MM.1S (cell line): ENCODE data around the gene CACNG3.

Source experiments
- DNase-seq: peaks from one replicate; pipeline ENCODE4 v3.0.0-alpha.2; 2015
- H2AFZ ChIP-seq: fragments of 300-600 bp; sonication (generic); 2 replicates; pipeline ENCODE4 v1.6.0; 2016; ENCODE audit warnings: antibody characterized with exemption, low read length
- H3F3A ChIP-seq: fragments of 300-600 bp; sonication (generic); 2 replicates; pipeline ENCODE4 v1.6.1; 2016; ENCODE audit warnings: mild to moderate bottlenecking, antibody characterized with exemption, low read length, moderate library complexity, mixed read lengths; ENCODE audit not compliant: insufficient read depth
- H3K27ac ChIP-seq: fragments of 300-600 bp; sonication (generic); 2 replicates; pipeline ENCODE4 v1.5.1; 2016; ENCODE audit warnings: mild to moderate bottlenecking, low read length
- H3K27me3 ChIP-seq: fragments of 300-600 bp; sonication (generic); replicated peaks from 2 replicates; pipeline ENCODE4 v1.6.0; 2016; ENCODE audit warnings: low read length; ENCODE audit not compliant: insufficient read depth
- H3K36me3 ChIP-seq: fragments of 300-600 bp; sonication (generic); replicated peaks from 2 replicates; pipeline ENCODE4 v1.6.1; 2016; ENCODE audit warnings: mild to moderate bottlenecking, low read length, mixed read lengths; ENCODE audit not compliant: insufficient read depth
- H3K4me1 ChIP-seq: fragments of 300-600 bp; sonication (generic); 2 replicates; pipeline ENCODE4 v1.6.1; 2016; ENCODE audit warnings: low read length, mixed read lengths
- H3K4me2 ChIP-seq: fragments of 300-600 bp; sonication (generic); 2 replicates; pipeline ENCODE4 v1.6.0; 2016; ENCODE audit warnings: low read depth, low read length
- H3K4me3 ChIP-seq: fragments of 300-600 bp; sonication (generic); 2 replicates; pipeline ENCODE4 v1.5.1; 2016; ENCODE audit warnings: low read length, mixed read lengths
- H3K79me2 ChIP-seq: fragments of 300-600 bp; sonication (generic); 2 replicates; pipeline ENCODE4 v1.6.1; 2016; ENCODE audit warnings: mixed run types, low read length, mixed read lengths
- H3K9ac ChIP-seq: fragments of 300-600 bp; sonication (generic); 2 replicates; pipeline ENCODE4 v1.6.1; 2016; ENCODE audit warnings: low read length, mixed read lengths
- H3K9me2 ChIP-seq: fragments of 300-600 bp; sonication (generic); replicated peaks from 2 replicates; pipeline ENCODE4 v1.6.1; 2016; ENCODE audit warnings: mild to moderate bottlenecking, low read length, mixed read lengths; ENCODE audit not compliant: insufficient read depth
- H3K9me3 ChIP-seq: fragments of 300-600 bp; sonication (generic); replicated peaks from 2 replicates; pipeline ENCODE4 v1.6.1; 2016; ENCODE audit warnings: mild to moderate bottlenecking, low read length, mixed read lengths; ENCODE audit not compliant: insufficient read depth
- H4K20me1 ChIP-seq: fragments of 300-600 bp; sonication (generic); 2 replicates; pipeline ENCODE4 v1.6.1; 2016; ENCODE audit warnings: mild to moderate bottlenecking, low read length, moderate library complexity, mixed read lengths; ENCODE audit not compliant: insufficient read depth
- EZH2 ChIP-seq: fragments of 300-600 bp; sonication (generic); optimal IDR thresholded peaks from 2 replicates; pipeline ENCODE3; 2017; ENCODE audit warnings: low read depth, mild to moderate bottlenecking, antibody characterized with exemption, low read length, mixed read lengths
- EZH2phosphoT487 ChIP-seq: fragments of 300-600 bp; sonication (generic); IDR thresholded peaks from 2 replicates; pipeline ENCODE4 v1.6.1; 2018; ENCODE audit warnings: antibody characterized with exemption, low read length
- TF ChIP-seq, protein P1 (sequence below): fragments of 300-600 bp; sonication (generic); IDR thresholded peaks from 2 replicates; pipeline ENCODE4 v1.5.1; 2016; ENCODE audit warnings: antibody characterized with exemption, low read length, mixed read lengths

The CACNG3 gene

DNA sequence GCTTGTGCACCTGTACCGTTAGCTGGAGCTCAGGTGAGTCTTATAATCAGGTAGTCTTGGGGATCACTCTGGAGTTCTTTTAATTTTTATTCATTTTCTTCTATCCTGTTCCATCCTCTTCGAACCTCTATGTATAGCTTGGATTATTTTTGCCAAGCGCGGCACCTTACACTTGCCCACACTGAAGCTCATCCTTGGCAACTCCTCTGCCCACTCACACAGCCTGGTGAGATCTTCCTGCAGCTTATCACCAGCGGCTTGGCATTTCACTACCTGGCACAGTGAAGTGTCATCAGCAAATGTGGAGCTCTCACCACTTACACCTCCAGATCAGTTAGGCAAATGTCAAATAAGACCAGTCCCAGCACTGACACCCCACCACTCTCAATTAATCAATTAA, 116.7 kb downstream of the CACNG3 start:
- Histone ChIP-seq H3K9me2 (no peaks in the 10 kb centered on the region), H4K20me1 (no peaks in the 10 kb centered on the region), H3K9ac (no peak overlapping the region), H3K36me3 (no peaks in the 10 kb centered on the region), H3K9me3 (no peaks in the 10 kb centered on the region), H3K27me3 (no peaks in the 10 kb centered on the region), H3K27ac (no peak overlapping the region), H3F3A (no peaks in the 10 kb centered on the region), H3K79me2 (no peaks in the 10 kb centered on the region), H3K4me2 (no peak overlapping the region), H3K4me3 (no peak overlapping the region), H2AFZ (no peak overlapping the region), H3K4me1 (no peaks in the 10 kb centered on the region)
- TF ChIP-seq EZH2phosphoT487 = no peak
- TF ChIP-seq, protein P1, sequence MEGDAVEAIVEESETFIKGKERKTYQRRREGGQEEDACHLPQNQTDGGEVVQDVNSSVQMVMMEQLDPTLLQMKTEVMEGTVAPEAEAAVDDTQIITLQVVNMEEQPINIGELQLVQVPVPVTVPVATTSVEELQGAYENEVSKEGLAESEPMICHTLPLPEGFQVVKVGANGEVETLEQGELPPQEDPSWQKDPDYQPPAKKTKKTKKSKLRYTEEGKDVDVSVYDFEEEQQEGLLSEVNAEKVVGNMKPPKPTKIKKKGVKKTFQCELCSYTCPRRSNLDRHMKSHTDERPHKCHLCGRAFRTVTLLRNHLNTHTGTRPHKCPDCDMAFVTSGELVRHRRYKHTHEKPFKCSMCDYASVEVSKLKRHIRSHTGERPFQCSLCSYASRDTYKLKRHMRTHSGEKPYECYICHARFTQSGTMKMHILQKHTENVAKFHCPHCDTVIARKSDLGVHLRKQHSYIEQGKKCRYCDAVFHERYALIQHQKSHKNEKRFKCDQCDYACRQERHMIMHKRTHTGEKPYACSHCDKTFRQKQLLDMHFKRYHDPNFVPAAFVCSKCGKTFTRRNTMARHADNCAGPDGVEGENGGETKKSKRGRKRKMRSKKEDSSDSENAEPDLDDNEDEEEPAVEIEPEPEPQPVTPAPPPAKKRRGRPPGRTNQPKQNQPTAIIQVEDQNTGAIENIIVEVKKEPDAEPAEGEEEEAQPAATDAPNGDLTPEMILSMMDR = no peak
- no peak for TF ChIP-seq EZH2
- no peak for DNase-seq

DNA sequence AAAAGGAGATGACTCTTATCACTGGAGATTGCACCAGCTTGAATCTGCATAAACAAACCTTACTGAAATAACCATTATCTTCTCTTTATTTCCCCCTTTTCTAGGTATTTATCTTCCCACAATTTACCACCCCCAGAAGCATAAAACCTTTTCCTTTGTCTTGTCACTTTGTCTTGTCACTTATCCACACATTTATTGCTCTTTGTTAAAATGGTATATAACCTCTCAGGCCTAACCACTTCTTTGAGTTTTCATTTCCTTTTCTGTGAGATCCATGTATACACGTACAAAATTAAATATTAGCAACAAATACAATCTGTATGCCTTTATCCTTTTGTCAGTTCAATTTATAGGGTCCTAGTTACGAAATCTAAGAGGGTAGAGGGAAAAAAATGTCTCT, 122.9 kb downstream of the CACNG3 start:
- Histone ChIP-seq H3K9ac (no peak overlapping the region), H3K27me3 (no peaks in the 10 kb centered on the region), H3K9me2 (no peaks in the 10 kb centered on the region), H3K27ac (no peak overlapping the region), H3K9me3 (no peaks in the 10 kb centered on the region), H3K36me3 (no peaks in the 10 kb centered on the region), H3K4me1 (no peaks in the 10 kb centered on the region), H4K20me1 (no peaks in the 10 kb centered on the region), H2AFZ (no peak overlapping the region), H3K4me3 (no peak overlapping the region), H3K79me2 (no peaks in the 10 kb centered on the region), H3F3A (no peaks in the 10 kb centered on the region), H3K4me2 (no peak overlapping the region)
- no peak for DNase-seq
- TF ChIP-seq EZH2 (no peak), EZH2phosphoT487 (no peak)
- TF ChIP-seq, protein P1 = no peak

DNA sequence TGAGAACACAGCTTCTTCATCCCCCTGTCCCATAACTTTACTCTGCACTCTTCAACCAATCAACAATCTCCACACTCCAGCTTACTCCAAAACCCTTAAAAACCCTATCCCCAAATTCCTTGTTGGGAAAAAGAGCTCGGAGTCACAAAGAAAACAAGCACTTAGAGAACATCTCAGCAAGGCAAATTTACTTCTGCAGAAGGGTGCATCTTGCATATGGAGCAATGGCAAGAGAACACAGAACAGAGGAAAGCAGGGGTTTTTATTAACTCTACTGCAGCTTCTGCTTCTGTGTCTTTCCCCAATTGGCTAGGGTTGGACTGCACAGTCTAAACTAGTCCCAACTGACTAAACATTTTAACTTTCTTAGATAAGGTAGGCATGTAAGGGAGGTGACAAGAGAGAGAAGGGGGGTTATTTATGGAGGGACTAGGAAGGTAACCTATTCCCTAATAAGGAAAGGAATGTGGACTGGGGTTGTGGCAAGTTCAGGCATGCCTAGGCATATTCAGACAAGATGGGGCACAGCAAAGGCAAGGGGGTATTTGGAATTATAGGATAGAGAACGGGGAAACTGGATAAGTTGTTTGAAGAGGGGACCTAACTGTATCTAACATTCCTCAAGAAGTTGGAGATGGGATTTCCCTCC, 125.5 kb downstream of the CACNG3 start:
- Histone ChIP-seq H2AFZ (no peak overlapping the region), H3K36me3 (no peaks in the 10 kb centered on the region), H3K9me3 (no peaks in the 10 kb centered on the region), H3K79me2 (no peaks in the 10 kb centered on the region), H3K4me1 (no peaks in the 10 kb centered on the region), H3F3A (no peaks in the 10 kb centered on the region), H3K9ac (no peak overlapping the region), H4K20me1 (no peaks in the 10 kb centered on the region), H3K27ac (no peak overlapping the region), H3K27me3 (no peaks in the 10 kb centered on the region), H3K9me2 (no peaks in the 10 kb centered on the region), H3K4me2 (no peak overlapping the region), H3K4me3 (no peak overlapping the region)
- no peak for DNase-seq
- TF ChIP-seq EZH2 = no peak

DNA sequence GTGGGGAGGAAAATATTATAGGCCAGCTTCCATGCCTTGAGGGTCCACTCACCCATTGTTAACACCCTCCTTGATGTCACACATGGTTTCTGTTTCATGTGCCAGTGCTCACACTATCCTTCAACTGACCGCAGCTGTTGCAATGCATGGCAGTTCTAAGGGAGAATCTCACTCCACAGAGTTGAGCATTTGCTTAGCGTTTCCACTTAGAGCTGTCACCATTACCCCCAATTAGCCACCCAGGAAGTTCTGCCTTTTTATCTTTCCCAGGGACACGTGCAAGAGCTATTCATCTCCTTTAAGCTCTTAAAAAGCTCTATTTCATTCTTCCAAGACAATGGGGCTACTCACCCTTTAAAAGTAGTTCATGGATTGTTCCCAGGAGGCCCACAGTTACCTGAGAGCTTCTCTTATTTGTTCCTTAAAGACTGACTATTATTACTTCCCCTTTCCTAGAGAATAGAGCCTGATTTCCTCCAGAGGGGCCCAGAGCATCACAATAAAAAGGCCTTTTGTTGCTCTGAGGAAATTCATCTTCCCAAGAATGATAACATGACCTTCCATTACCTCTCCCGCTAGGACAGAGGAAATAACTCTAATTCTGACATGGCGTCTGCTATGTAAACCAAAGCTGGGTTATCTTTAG, 126.8 kb downstream of the CACNG3 start:
- no peak for TF ChIP-seq EZH2
- TF ChIP-seq, protein P1 = no peak
- no peak for TF ChIP-seq EZH2phosphoT487

More for the DNA sequence above, 126.8 kb downstream of the CACNG3 start:
- H3K27me3 ChIP-seq = no peaks in the 10 kb centered on the region
- H4K20me1 ChIP-seq = no peaks in the 10 kb centered on the region
- no peaks in the 10 kb centered on the region for H3K9me2 ChIP-seq
- H2AFZ ChIP-seq = no peak overlapping the region
- no peak overlapping the region for H3K27ac ChIP-seq
- no peak overlapping the region for H3K4me3 ChIP-seq
- no peak overlapping the region for H3K9ac ChIP-seq
- H3K79me2 ChIP-seq = no peaks in the 10 kb centered on the region
- DNase-seq = no peak
- no peaks in the 10 kb centered on the region for H3K9me3 ChIP-seq
- no peak overlapping the region for H3K4me2 ChIP-seq
- H3K36me3 ChIP-seq = no peaks in the 10 kb centered on the region
- H3F3A ChIP-seq = no peaks in the 10 kb centered on the region
- H3K4me1 ChIP-seq = no peaks in the 10 kb centered on the region
